Measurements from ENCODE around the gene SMCO2. TPM values are rescaled to one million over a fixed set of nuclear protein-coding genes. Genes with fewer than 3 reads are reported as not detected.

Gene SMCO2
- total RNA-seq, 1 donor from 2014 or later, result 0.46 TPM

DNA sequence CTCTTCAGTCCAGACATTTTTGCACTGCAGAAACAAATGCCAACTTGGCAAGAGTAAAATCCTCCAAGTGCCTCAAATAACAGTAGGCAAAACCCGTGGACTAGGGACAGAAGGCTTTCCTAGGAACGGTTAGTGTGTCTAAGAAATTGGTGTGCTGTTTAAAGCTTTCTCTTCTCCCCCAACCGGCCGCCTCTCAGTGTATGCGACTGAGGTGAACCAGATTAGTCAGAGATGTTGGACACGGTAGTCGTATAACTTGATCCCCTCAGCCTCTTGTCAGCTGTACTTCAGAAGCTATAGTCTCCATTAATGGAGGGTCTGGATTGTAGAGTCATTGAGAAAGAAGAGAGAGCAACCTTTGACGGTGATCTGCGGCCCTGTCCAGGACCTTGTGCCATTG lies 99.1 kb downstream of the SMCO2 start:
- Mint-ChIP-seq H3K4me3 (ENCODE audit: unreplicated experiment) (no peak overlapping the region), H3K4me1 (ENCODE audit: unreplicated experiment) (peaks cover 38% of the 10 kb centered on the region), H3K36me3 (ENCODE audit: low read depth, unreplicated experiment) (peaks cover 7% of the 10 kb centered on the region), H3K27ac (ENCODE audit: unreplicated experiment) (no peak overlapping the region), H3K9me3 (ENCODE audit: unreplicated experiment) (no peaks in the 10 kb centered on the region), H3K27me3 (ENCODE audit: unreplicated experiment) (no peaks in the 10 kb centered on the region)
- DNase-seq (ENCODE audit: low spot score), result no peak
- TF ChIP-seq, protein P1, sequence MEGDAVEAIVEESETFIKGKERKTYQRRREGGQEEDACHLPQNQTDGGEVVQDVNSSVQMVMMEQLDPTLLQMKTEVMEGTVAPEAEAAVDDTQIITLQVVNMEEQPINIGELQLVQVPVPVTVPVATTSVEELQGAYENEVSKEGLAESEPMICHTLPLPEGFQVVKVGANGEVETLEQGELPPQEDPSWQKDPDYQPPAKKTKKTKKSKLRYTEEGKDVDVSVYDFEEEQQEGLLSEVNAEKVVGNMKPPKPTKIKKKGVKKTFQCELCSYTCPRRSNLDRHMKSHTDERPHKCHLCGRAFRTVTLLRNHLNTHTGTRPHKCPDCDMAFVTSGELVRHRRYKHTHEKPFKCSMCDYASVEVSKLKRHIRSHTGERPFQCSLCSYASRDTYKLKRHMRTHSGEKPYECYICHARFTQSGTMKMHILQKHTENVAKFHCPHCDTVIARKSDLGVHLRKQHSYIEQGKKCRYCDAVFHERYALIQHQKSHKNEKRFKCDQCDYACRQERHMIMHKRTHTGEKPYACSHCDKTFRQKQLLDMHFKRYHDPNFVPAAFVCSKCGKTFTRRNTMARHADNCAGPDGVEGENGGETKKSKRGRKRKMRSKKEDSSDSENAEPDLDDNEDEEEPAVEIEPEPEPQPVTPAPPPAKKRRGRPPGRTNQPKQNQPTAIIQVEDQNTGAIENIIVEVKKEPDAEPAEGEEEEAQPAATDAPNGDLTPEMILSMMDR (IDR thresholded peaks at IDR 0.05; ENCODE audit: unreplicated experiment), result no peak

DNA sequence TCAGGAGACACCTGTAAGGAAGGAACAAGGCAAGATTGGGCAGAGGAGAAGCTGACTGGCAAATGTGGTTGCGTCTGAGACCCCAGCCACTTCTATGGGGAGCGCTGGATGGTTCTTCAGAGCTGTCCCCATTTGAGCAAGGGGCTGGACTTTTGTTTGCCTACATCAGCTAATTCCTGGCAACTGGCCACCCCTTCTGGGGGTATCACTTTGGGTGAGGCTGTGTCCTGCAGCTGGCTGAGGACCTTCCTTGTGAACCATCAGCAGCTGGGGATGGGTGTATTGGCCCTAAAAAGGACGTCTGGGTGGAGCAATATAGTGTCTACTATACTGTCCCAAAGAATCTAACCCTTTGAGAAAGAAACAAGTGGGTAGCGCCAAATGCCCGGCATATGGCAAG lies 101.1 kb downstream of the SMCO2 start:
- Mint-ChIP-seq H3K9me3 (ENCODE audit: unreplicated experiment) (no peaks in the 10 kb centered on the region), H3K27ac (ENCODE audit: unreplicated experiment) (no peak overlapping the region), H3K36me3 (ENCODE audit: low read depth, unreplicated experiment) (peaks cover 12% of the 10 kb centered on the region), H3K27me3 (ENCODE audit: unreplicated experiment) (no peaks in the 10 kb centered on the region), H3K4me1 (ENCODE audit: unreplicated experiment) (peaks cover 30% of the 10 kb centered on the region), H3K4me3 (ENCODE audit: unreplicated experiment) (no peak overlapping the region)
- DNase-seq (ENCODE audit: low spot score), result no peak
- TF ChIP-seq, protein P1 (IDR thresholded peaks at IDR 0.05; ENCODE audit: unreplicated experiment), result no peak

DNA sequence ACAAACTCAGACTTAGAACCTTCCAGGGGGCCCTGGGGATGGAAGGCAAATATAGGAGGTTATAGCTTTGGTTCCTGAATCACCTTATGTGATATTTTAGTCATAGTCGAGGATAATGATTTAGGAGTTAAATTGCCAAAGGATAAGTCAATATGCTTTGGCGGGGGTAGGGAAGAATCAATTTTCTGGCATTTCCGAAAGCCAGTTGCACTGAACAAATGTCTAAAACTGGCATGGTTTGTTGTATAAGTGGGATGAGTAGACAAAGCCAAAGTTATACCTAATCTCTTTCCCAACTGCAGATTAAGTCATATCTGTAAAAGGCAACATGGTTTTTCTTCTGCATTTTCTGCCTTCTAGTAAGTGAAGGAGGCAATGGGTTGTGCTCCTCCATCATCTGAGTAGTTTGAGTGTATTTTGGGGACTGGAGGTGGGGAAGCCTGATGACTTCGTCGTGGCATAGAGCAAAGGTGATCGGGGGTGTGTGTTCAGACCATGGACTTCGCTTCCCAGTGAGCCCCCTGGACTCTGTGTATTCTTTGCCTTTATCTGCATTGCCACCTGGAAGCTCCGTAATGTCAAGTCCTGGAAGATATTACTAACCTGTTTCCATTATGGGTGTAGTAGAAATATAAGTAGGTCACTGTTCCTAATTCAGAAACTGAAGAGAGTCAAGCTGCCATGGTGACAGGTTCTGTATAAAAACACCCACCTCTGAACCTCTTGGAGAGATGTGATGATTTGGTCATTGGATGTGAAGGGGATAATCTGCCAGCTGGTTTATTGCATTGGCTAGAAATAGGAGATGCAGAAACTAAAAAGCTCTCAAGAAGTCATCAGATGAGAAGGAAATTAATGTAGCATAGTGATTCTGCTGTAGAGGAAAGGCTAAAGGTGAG lies 102.0 kb downstream of the SMCO2 start:
- no peaks in the 10 kb centered on the region for H3K27me3 Mint-ChIP-seq (ENCODE audit: unreplicated experiment)
- TF ChIP-seq, protein P1 (IDR thresholded peaks at IDR 0.05; ENCODE audit: unreplicated experiment), result no peak
- peaks cover 18% of the 10 kb centered on the region for H3K36me3 Mint-ChIP-seq (ENCODE audit: low read depth, unreplicated experiment)
- H3K4me1 Mint-ChIP-seq (ENCODE audit: unreplicated experiment), result peaks cover 37% of the 10 kb centered on the region
- no peak for DNase-seq (ENCODE audit: low spot score)
- no peaks in the 10 kb centered on the region for H3K9me3 Mint-ChIP-seq (ENCODE audit: unreplicated experiment)
- H3K27ac Mint-ChIP-seq (ENCODE audit: unreplicated experiment), result peak overlapping the region; percentile 21
- no peak overlapping the region for H3K4me3 Mint-ChIP-seq (ENCODE audit: unreplicated experiment)

DNA sequence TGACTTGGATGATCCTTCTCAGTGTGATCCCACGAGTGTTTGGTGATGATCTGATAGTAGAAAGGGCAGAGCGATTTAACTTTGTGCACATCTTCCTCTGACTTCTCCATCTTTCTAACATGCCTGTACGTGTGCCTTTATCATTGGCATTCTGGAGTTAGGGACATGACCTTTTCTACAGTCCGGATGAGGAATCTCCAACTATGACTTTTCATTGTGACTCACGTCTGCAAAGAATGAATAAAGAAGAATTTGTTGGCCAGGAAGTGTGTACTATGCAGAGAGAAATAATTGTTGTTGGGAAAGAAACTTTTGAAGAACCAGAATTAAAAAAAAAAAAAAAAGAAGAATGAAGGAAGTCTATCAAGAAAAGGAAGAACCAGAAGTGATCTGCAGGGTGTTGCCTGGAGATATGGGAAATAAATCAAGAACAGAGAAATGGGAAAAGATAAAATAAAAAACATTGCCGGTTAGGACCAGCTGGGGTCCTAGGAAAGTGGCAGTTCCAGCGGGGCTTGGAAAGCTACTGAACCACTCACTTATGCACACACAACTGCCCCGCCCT lies 102.8 kb downstream of the SMCO2 start:
- Mint-ChIP-seq H3K36me3 (ENCODE audit: low read depth, unreplicated experiment) (peaks cover 15% of the 10 kb centered on the region), H3K4me3 (ENCODE audit: unreplicated experiment) (no peak overlapping the region), H3K9me3 (ENCODE audit: unreplicated experiment) (no peaks in the 10 kb centered on the region), H3K27ac (ENCODE audit: unreplicated experiment) (no peak overlapping the region), H3K27me3 (ENCODE audit: unreplicated experiment) (no peaks in the 10 kb centered on the region), H3K4me1 (ENCODE audit: unreplicated experiment) (peaks cover 41% of the 10 kb centered on the region)
- DNase-seq (ENCODE audit: low spot score), result no peak
- TF ChIP-seq, protein P1 (IDR thresholded peaks at IDR 0.05; ENCODE audit: unreplicated experiment), result no peak
